ENCODE measurements around the gene SLC38A7. TPM values are rescaled to one million over a fixed set of nuclear protein-coding genes. Genes with fewer than 3 reads are reported as not detected.

Gene SLC38A7, protein sequence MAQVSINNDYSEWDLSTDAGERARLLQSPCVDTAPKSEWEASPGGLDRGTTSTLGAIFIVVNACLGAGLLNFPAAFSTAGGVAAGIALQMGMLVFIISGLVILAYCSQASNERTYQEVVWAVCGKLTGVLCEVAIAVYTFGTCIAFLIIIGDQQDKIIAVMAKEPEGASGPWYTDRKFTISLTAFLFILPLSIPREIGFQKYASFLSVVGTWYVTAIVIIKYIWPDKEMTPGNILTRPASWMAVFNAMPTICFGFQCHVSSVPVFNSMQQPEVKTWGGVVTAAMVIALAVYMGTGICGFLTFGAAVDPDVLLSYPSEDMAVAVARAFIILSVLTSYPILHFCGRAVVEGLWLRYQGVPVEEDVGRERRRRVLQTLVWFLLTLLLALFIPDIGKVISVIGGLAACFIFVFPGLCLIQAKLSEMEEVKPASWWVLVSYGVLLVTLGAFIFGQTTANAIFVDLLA
- total RNA-seq = 10 to 100 TPM; 10.1 to 14.9 TPM

DNA sequence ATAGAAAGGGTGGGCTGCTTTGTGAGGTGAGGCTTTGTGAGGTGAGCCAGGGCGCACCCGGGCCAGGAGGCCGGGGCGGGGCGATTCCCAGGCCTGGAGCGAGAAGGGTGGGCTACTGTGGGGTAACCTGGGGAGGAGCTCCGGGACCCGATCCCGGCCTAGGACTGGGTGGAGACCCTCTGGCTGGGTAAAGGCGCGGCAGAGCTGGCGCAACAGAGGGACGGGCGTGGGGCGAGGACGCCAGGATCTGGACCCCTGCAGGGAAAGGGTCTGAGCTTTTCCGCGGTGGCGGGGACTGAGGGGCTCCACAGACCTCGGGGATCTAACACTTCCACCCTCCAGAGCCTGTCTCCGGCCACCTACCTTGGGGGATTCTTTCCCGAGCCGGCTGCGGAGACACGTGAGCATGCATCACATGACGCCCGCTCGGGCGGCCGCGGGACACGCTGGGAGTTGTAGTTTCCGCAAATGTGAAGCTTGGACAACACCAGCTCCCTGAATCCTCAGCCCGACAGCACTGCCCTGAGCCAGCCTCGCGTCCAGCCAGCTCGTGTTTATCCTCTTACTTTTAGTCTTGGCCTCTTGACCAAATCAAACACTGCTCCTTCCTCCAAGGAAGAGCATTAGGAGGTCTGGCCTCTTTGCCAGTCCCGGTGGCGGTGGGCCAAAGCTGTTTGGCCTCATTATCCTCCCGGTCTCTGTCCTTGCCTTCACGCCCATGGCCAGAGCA lies at the start of gene SLC38A7:
SLC38A7 (minus strand) TSS at position 417 of the 730 bp plus-strand sequence. CDS start 4,644 bp downstream, outside the sequence.
- peaks cover 0 to 22% of the 10 kb centered on the region in 2 donors for H3K4me1 ChIP-seq
- DNase-seq (ENCODE audit: low spot score) = peak; percentile 94
- no peaks in the 10 kb centered on the region for H3K27me3 ChIP-seq
- TF ChIP-seq, protein P1, sequence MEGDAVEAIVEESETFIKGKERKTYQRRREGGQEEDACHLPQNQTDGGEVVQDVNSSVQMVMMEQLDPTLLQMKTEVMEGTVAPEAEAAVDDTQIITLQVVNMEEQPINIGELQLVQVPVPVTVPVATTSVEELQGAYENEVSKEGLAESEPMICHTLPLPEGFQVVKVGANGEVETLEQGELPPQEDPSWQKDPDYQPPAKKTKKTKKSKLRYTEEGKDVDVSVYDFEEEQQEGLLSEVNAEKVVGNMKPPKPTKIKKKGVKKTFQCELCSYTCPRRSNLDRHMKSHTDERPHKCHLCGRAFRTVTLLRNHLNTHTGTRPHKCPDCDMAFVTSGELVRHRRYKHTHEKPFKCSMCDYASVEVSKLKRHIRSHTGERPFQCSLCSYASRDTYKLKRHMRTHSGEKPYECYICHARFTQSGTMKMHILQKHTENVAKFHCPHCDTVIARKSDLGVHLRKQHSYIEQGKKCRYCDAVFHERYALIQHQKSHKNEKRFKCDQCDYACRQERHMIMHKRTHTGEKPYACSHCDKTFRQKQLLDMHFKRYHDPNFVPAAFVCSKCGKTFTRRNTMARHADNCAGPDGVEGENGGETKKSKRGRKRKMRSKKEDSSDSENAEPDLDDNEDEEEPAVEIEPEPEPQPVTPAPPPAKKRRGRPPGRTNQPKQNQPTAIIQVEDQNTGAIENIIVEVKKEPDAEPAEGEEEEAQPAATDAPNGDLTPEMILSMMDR (IDR thresholded peaks at IDR 0.05) = no peak
- H3K4me3 ChIP-seq = peak within 1 kb of the TSS; percentile 89 to 92
- no peaks in the 10 kb centered on the region for H3K9me3 ChIP-seq
- no peaks in the 10 kb centered on the region for H3K36me3 ChIP-seq
- H3K27ac ChIP-seq = peak within 1 kb of the TSS; percentile 87 to 91

DNA sequence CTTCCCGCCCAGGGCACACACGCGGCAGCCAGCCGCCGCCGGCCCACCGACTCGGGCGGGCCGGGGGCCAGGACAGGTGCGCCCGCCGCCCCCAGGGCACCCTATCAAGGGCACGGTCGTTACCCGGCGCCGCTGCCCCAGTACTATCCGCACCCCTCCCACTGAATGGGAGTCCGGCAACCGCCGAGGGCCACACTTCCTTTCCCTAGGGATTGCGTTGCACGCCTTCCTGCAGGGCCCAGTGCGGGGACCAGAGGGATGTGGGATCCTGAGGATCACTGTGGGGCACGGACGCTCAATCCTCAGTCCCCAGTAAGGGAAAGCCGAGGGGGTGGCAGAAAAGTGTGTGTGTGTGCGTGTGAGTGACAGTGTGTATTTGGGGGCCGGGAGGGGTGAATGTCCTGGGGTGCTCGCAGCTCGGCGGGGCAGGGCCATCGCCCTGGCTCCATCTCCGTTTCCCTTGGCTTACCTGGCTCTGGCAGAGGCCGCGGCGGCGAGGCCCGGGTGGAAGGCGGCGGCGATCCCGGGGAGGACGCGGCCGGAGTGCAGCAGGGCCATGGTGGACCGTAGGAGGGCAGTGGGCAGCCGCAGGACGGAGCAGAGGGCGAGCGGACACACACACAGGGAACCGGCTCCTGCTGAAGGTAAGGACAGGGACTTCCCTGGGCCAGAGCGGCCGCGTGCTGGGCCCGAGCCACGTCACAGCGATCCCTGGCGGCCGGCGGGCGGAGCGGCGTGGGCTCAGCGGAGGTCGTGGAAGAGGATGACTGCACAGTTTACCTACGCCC lies 49.3 kb upstream of the SLC38A7 start, which contains the start of gene GOT2:
GOT2 (minus strand) TSS at position 646 of the 788 bp plus-strand sequence; CDS start at position 558, 88 bp downstream.
- peak; percentile 83 for DNase-seq (ENCODE audit: low spot score)
- Histone ChIP-seq H3K27ac (peak within 1 kb of the TSS; percentile 82), H3K9me3 (no peaks in the 10 kb centered on the region), H3K4me3 (peak within 1 kb of the TSS; percentile 60 to 80), H3K36me3 (no peaks in the 10 kb centered on the region), H3K27me3 (no peaks in the 10 kb centered on the region), H3K4me1 (peaks cover 0 to 35% of the 10 kb centered on the region in 2 donors)
- TF ChIP-seq, protein P1 (IDR thresholded peaks at IDR 0.05) = peak; percentile 89 to 94

DNA sequence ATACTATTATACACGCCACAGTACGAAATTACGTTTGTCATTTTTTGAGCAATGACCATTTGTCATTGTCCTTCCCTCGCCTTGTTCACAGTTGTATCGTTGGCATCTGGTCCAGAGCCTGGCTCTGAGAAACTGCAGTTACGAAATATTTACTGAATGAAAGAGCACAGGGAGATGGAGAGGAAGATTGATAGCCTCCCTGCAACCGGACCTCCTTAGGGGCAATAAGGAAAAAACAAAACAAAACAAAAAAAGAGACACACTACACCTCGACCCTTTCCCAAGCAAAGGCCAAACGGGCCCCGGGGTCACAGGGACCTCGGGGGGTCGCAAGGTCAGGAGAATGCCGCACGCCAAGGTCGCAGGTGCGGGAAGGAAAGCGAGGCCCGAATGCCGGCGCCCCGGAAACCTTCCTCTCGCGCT lies 48.7 kb upstream of the SLC38A7 start:
- TF ChIP-seq, protein P1 (IDR thresholded peaks at IDR 0.05) = no peak
- Histone ChIP-seq H3K36me3 (no peaks in the 10 kb centered on the region), H3K27ac (peak overlapping the region; percentile 82), H3K27me3 (no peaks in the 10 kb centered on the region), H3K4me1 (peaks cover 0 to 40% of the 10 kb centered on the region in 2 donors), H3K4me3 (peak overlapping the region; percentile 60 to 80), H3K9me3 (no peaks in the 10 kb centered on the region)
- no peak for DNase-seq (ENCODE audit: low spot score)

DNA sequence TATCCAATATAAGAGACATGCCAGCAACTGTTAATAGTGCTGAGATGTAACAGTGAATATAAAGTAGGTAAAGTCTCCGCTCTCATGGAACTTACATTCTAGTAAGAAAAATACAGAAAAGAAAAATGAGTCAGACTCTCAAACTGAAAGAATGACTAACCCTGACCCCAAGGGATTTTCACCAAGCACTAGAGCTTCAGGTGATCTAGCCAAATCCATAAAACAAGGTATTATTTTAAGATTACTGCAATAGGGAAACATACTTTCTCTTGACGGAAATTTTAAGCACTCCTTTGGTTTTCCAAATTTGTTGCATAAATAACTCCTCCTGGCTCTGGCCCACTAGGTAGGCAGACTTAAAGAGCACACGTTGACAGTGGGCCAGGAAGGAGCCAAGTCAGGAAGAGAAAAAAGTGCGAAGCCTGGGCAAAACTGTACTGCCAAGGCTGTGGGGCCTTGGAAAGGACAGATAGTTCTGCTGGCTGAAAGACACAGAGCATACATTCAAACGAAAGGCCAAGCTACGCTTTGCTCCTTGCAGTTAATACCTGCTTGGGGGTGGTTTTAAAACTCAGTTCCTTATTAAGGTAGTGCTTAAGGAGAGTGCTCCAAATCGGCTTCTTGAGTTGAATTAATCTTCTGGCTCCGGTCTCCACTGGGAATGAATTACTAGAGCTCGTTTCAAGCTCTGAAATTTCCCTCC lies 48.1 kb upstream of the SLC38A7 start:
- H3K4me1 ChIP-seq = peaks cover 0 to 45% of the 10 kb centered on the region in 2 donors
- H3K9me3 ChIP-seq = no peaks in the 10 kb centered on the region
- no peaks in the 10 kb centered on the region for H3K27me3 ChIP-seq
- H3K36me3 ChIP-seq = no peaks in the 10 kb centered on the region
- no peak for DNase-seq (ENCODE audit: low spot score)
- H3K4me3 ChIP-seq = peak overlapping the region; percentile 60 to 80
- TF ChIP-seq, protein P1 (IDR thresholded peaks at IDR 0.05) = no peak
- H3K27ac ChIP-seq = peak overlapping the region; percentile 82

All from right atrium auricular region (tissue), 2 donors.